Measurements from ENCODE around the gene FGF12. TPM values are rescaled to one million over a fixed set of nuclear protein-coding genes. Genes with fewer than 3 reads are reported as not detected.

The FGF12 gene
- total RNA-seq, 1 experiment from 2014 or later: 0.51 TPM

- ATAC-seq (no peak), DNase-seq (ENCODE audit: low read depth, low spot score) (no peak)
- TF ChIP-seq POLR2AphosphoS5 (IDR thresholded peaks at IDR 0.05; ENCODE audit: low read depth, low read length): no peak
- TF ChIP-seq SIN3A (IDR thresholded peaks at IDR 0.05; ENCODE audit: borderline replicate concordance, insufficient read depth, low read depth, low read length): no peak
- TF ChIP-seq CTCF (IDR thresholded peaks at IDR 0.05): no peak
- no peak for TF ChIP-seq TCF7L2 (IDR thresholded peaks at IDR 0.05; ENCODE audit: low read depth, low read length)
- Histone ChIP-seq H3K27ac (ENCODE audit: low read length) (no peak overlapping the region), H3K27me3 (ENCODE audit: control insufficient read depth, insufficient read depth, low read length) (no peaks in the 10 kb centered on the region), H3K9me3 (ENCODE audit: control insufficient read depth, insufficient read depth, low read depth, low read length) (no peaks in the 10 kb centered on the region), H3K4me3 (ENCODE audit: low read depth in 2 of 2, low read length in 2 of 2) (no peak overlapping the region), H3K4me1 (ENCODE audit: control insufficient read depth, insufficient read depth, low read length) (no peaks in the 10 kb centered on the region), H3K36me3 (ENCODE audit: control insufficient read depth, insufficient read depth, low read length) (no peaks in the 10 kb centered on the region)
- no TSS peak for BruUV-seq (replicated peaks)
- in situ Hi-C loops (cut with HindIII; ENCODE audit: low pct_unique_long_range_greater_than_20kb, low sequenced_read_pairs): no loop called here
- ChIA-PET CTCF (no interaction called here), POLR2A (no interaction called here)
- intact Hi-C loops (cut with micrococcal nuclease; ENCODE audit: unreplicated experiment): no loop called here
These were observed 225.9 kb downstream of the FGF12 start for GRCh38 chr3:192501401-192501800.

GRCh38 chr3:192496905-192497587 is 230.3 kb downstream of the FGF12 start:
- Histone ChIP-seq H3K4me3 (ENCODE audit: low read depth in 2 of 2, low read length in 2 of 2) (no peak overlapping the region), H3K9me3 (ENCODE audit: control insufficient read depth, insufficient read depth, low read depth, low read length) (no peaks in the 10 kb centered on the region), H3K36me3 (ENCODE audit: control insufficient read depth, insufficient read depth, low read length) (no peaks in the 10 kb centered on the region), H3K27me3 (ENCODE audit: control insufficient read depth, insufficient read depth, low read length) (no peaks in the 10 kb centered on the region), H3K27ac (ENCODE audit: low read length) (no peak overlapping the region), H3K4me1 (ENCODE audit: control insufficient read depth, insufficient read depth, low read length) (no peaks in the 10 kb centered on the region)
- CTCF ChIA-PET: no interaction called here
- intact Hi-C loops (cut with micrococcal nuclease; ENCODE audit: unreplicated experiment) (no loop called here), in situ Hi-C loops (cut with HindIII; ENCODE audit: low pct_unique_long_range_greater_than_20kb, low sequenced_read_pairs) (no loop called here)
- no peak for ATAC-seq
- TF ChIP-seq SIN3A (IDR thresholded peaks at IDR 0.05; ENCODE audit: borderline replicate concordance, insufficient read depth, low read depth, low read length): no peak
- no peak for TF ChIP-seq TCF7L2 (IDR thresholded peaks at IDR 0.05; ENCODE audit: low read depth, low read length)
- BruUV-seq (replicated peaks): no TSS peak
- no peak for DNase-seq (ENCODE audit: low read depth, low spot score)
- POLR2A ChIA-PET: no interaction called here

DNA sequence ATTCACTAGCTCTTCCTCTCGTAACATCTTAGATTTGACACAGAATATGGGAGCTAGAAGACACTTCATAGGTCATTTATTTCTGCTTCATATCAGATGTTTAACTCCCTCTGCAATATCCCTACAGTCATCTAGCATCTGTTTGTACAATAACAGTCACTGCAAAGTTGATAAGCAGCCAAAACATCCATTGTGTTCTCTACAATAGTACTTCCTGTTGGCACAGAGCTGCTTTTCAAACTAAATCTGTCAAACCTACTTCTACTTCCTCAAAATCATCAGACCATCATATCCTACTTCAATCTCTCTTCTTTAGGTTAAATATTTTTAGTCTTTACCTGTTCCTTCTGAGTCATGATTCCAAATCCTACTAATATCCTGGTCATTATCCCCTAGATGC is 233.2 kb downstream of the FGF12 start:
- POLR2A ChIA-PET: no interaction called here
- no peak overlapping the region for H3K27ac ChIP-seq (ENCODE audit: low read length)
- intact Hi-C loops (cut with micrococcal nuclease; ENCODE audit: unreplicated experiment) (no loop called here), in situ Hi-C loops (cut with HindIII; ENCODE audit: low pct_unique_long_range_greater_than_20kb, low sequenced_read_pairs) (no loop called here)
- no peaks in the 10 kb centered on the region for H3K9me3 ChIP-seq (ENCODE audit: control insufficient read depth, insufficient read depth, low read depth, low read length)
- H3K36me3 ChIP-seq (ENCODE audit: control insufficient read depth, insufficient read depth, low read length): no peaks in the 10 kb centered on the region
- TF ChIP-seq SIN3A (IDR thresholded peaks at IDR 0.05; ENCODE audit: borderline replicate concordance, insufficient read depth, low read depth, low read length) (no peak), POLR2AphosphoS5 (IDR thresholded peaks at IDR 0.05; ENCODE audit: low read depth, low read length) (no peak), CTCF (IDR thresholded peaks at IDR 0.05) (no peak), TCF7L2 (IDR thresholded peaks at IDR 0.05; ENCODE audit: low read depth, low read length) (no peak)
- TF ChIP-seq, protein P1, sequence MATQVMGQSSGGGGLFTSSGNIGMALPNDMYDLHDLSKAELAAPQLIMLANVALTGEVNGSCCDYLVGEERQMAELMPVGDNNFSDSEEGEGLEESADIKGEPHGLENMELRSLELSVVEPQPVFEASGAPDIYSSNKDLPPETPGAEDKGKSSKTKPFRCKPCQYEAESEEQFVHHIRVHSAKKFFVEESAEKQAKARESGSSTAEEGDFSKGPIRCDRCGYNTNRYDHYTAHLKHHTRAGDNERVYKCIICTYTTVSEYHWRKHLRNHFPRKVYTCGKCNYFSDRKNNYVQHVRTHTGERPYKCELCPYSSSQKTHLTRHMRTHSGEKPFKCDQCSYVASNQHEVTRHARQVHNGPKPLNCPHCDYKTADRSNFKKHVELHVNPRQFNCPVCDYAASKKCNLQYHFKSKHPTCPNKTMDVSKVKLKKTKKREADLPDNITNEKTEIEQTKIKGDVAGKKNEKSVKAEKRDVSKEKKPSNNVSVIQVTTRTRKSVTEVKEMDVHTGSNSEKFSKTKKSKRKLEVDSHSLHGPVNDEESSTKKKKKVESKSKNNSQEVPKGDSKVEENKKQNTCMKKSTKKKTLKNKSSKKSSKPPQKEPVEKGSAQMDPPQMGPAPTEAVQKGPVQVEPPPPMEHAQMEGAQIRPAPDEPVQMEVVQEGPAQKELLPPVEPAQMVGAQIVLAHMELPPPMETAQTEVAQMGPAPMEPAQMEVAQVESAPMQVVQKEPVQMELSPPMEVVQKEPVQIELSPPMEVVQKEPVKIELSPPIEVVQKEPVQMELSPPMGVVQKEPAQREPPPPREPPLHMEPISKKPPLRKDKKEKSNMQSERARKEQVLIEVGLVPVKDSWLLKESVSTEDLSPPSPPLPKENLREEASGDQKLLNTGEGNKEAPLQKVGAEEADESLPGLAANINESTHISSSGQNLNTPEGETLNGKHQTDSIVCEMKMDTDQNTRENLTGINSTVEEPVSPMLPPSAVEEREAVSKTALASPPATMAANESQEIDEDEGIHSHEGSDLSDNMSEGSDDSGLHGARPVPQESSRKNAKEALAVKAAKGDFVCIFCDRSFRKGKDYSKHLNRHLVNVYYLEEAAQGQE (IDR thresholded peaks at IDR 0.05; ENCODE audit: insufficient read depth in 1 of 2, low read depth in 2 of 2, low read length in 1 of 2): no peak
- CTCF ChIA-PET: no interaction called here
- DNase-seq (ENCODE audit: low read depth, low spot score) (no peak), ATAC-seq (no peak)
- H3K27me3 ChIP-seq (ENCODE audit: control insufficient read depth, insufficient read depth, low read length): no peaks in the 10 kb centered on the region
- no peaks in the 10 kb centered on the region for H3K4me1 ChIP-seq (ENCODE audit: control insufficient read depth, insufficient read depth, low read length)
- no peak overlapping the region for H3K4me3 ChIP-seq (ENCODE audit: low read depth in 2 of 2, low read length in 2 of 2)
- BruUV-seq (replicated peaks): no TSS peak

All from Panc1 (cell line).